ENCODE data around the gene SFRP5. TPM values are rescaled to one million over a fixed set of nuclear protein-coding genes. Genes with fewer than 3 reads are reported as not detected.

Gene SFRP5
- total RNA-seq, result not detected in 2 replicates

DNA sequence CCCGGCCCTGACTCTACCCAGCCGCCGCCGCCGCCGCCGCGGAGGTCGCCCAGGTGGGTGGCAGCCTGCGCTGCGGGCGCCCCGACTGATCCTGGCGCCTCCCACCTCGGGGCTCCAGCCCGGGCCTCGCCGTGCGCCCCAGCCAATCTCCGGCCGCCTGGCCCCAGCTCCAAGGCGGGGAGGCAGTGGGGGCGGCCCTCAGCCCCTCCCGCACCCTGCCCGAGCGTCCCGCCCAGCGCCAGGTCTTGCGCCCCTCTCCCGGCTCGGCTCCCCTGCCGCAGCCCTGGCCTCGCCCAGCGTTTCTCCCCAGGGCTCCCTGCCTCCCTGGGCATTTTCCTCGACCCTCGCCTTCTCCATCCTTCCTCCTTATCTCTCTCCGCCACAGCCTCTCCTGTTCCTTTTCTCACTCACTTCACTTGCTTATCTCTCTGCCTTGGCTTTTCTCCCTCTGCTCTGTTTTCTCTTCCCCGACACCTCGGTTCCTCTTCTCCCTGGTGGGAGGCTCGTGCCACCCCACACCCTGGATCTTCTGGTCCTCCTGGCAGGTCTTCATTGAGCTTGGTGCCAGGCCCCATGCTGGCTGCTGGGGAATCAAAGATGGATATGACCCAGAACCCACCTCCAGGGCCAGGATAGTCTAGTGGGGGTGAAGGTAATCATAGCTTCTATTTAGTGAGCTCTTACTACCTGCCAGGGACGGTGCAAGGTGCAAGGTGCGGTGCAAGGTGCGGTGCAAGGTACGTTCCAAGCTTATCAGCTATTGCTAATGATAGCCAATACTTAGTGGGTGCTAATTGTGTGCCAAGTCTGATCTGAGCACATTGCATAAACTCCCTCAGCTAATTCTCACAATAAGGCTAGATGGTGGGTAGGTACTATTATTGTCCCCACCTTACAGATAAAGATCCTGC lies at the start of gene SFRP5:
SFRP5 (minus strand) TSS at position 87 of the 911 bp plus-strand sequence. CDS start 166 bp downstream, outside the sequence.

DNA sequence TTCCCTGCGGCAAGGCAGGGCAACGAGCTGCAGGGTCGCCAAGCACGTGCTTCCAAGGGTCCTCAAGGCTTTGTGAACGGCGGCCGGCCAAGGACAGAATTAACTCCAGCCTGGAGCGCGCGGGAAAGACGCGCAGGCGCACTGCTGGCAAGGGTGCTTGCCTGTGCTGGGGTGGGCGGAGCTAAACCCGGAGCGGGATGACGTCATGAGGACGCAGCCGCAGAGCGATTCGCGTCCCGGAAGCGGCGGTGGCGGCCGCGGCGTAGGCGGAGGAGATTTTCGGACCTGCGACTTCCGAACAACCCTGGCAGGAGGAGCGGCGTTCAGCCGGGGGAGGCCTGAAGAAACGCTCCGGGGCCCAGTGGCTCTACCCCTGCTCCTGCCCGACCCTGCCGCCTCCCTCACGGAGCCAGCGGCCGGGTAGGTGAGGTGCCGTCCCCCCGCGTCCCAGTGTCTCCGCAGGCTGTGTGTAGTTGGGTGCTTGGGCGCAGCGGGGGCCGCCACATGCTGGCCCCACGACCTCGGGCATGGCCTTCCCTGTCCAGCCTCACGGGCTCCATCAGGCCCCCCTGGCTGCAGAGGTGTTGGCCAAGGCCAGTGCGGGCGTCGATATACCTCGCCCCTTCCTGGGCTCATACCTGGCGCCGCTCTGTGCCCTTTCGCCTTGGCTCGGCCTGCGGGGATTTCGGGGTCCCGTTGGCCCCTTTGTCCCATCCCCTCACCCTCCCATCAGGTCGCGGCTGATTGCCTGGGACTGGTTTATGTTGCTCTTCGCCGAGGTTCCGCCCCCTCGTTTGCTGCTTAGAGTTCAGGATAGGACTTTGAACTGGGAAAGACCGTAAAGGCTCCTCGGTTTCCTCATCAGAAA lies 34.7 kb downstream of the SFRP5 start, which contains the start of gene ZFYVE27:
ZFYVE27 (plus strand) TSS at position 227 of the 868 bp plus-strand sequence. CDS start 1,350 bp downstream, outside the sequence.

Other genes starting within 250 kb of the SFRP5 start
- gene ANKRD2, start 199.2 kb downstream of the SFRP5 start, total RNA-seq, result 0.44 and 0.49 TPM in 2 replicates
- 0.16 and 0.25 TPM in 2 replicates for gene HOGA1, start 187.6 kb downstream of the SFRP5 start, total RNA-seq
- gene C10orf62, start 182.3 kb downstream of the SFRP5 start, total RNA-seq, result 0.06 TPM in 1 of 2 replicates, not detected in the other
- 2.3 and 3.8 TPM in 2 replicates for gene MORN4, start 138.5 kb downstream of the SFRP5 start, total RNA-seq
- 8.4 and 13.6 TPM in 2 replicates for gene PI4K2A, start 131.3 kb downstream of the SFRP5 start, total RNA-seq
- gene AVPI1, start 84.8 kb downstream of the SFRP5 start, total RNA-seq, result 1.3 and 3.8 TPM in 2 replicates
- gene MARVELD1, start 58.3 kb downstream of the SFRP5 start, total RNA-seq, result 6.6 and 16.4 TPM in 2 replicates
- gene ZFYVE27, start 34.9 kb downstream of the SFRP5 start, total RNA-seq, result 10.8 and 24.2 TPM in 2 replicates
- gene GOLGA7B, start 77.8 kb upstream of the SFRP5 start, total RNA-seq, result not detected in 2 replicates